ENCODE results near the gene LENEP.

DNA sequence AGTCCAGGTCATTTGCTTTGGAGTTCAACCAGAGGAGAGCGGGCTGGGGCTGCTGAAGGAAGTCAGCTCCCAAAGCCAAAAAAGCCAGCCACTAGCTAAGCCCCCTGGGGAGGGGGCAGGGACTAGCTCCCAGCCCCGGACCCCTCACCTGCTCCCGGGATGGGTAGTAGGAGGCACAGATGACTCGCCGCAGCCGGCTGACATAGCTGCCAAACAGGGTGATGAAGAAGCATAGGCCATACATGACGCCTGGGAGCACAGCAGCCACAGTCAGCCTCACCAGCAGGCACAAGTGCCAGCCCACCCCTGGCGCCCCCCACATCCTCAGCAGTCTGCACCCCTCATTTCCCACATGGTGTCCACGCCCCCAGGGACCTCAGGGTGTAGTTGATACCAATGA is 32.8 kb downstream of the LENEP start:
- TF ChIP-seq, protein P1, sequence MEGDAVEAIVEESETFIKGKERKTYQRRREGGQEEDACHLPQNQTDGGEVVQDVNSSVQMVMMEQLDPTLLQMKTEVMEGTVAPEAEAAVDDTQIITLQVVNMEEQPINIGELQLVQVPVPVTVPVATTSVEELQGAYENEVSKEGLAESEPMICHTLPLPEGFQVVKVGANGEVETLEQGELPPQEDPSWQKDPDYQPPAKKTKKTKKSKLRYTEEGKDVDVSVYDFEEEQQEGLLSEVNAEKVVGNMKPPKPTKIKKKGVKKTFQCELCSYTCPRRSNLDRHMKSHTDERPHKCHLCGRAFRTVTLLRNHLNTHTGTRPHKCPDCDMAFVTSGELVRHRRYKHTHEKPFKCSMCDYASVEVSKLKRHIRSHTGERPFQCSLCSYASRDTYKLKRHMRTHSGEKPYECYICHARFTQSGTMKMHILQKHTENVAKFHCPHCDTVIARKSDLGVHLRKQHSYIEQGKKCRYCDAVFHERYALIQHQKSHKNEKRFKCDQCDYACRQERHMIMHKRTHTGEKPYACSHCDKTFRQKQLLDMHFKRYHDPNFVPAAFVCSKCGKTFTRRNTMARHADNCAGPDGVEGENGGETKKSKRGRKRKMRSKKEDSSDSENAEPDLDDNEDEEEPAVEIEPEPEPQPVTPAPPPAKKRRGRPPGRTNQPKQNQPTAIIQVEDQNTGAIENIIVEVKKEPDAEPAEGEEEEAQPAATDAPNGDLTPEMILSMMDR (conservative IDR thresholded peaks at IDR 0.05) = no peak
- no peak for TF ChIP-seq EZH2 (IDR thresholded peaks at IDR 0.05; ENCODE audit: low read depth)
